ENCODE results near the gene TOB1.

The TOB1 gene

DNA sequence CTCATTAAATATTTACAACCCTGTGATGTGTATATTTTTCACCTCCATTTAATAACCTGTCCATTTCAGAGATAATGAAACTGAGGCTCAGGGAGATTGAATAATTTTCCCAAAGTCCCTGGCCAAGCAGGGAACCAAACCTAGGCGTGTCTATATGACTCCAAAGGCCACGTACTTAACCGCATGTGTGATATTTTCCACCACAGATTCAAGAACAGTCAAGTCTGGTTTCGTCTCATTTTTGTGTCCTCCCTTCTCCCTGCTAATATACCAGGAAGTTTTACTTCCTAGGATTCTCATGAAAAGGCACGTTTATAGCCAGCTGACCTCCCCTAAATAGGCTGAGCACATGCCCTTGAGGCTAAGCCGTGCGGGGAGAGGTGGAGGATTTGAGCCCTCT, 15.5 kb downstream of the TOB1 start:
- TF ChIP-seq, protein P1, sequence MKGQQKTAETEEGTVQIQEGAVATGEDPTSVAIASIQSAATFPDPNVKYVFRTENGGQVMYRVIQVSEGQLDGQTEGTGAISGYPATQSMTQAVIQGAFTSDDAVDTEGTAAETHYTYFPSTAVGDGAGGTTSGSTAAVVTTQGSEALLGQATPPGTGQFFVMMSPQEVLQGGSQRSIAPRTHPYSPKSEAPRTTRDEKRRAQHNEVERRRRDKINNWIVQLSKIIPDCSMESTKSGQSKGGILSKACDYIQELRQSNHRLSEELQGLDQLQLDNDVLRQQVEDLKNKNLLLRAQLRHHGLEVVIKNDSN (IDR thresholded peaks at IDR 0.05) = no peak
- no peak for TF ChIP-seq RAD21 (IDR thresholded peaks at IDR 0.05; ENCODE audit: low read depth)
- no peak for TF ChIP-seq TEAD4 (IDR thresholded peaks at IDR 0.05)
- TF ChIP-seq, protein P2, sequence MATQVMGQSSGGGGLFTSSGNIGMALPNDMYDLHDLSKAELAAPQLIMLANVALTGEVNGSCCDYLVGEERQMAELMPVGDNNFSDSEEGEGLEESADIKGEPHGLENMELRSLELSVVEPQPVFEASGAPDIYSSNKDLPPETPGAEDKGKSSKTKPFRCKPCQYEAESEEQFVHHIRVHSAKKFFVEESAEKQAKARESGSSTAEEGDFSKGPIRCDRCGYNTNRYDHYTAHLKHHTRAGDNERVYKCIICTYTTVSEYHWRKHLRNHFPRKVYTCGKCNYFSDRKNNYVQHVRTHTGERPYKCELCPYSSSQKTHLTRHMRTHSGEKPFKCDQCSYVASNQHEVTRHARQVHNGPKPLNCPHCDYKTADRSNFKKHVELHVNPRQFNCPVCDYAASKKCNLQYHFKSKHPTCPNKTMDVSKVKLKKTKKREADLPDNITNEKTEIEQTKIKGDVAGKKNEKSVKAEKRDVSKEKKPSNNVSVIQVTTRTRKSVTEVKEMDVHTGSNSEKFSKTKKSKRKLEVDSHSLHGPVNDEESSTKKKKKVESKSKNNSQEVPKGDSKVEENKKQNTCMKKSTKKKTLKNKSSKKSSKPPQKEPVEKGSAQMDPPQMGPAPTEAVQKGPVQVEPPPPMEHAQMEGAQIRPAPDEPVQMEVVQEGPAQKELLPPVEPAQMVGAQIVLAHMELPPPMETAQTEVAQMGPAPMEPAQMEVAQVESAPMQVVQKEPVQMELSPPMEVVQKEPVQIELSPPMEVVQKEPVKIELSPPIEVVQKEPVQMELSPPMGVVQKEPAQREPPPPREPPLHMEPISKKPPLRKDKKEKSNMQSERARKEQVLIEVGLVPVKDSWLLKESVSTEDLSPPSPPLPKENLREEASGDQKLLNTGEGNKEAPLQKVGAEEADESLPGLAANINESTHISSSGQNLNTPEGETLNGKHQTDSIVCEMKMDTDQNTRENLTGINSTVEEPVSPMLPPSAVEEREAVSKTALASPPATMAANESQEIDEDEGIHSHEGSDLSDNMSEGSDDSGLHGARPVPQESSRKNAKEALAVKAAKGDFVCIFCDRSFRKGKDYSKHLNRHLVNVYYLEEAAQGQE (IDR thresholded peaks at IDR 0.05; ENCODE audit: low read depth) = no peak
- TF ChIP-seq CREB1 (IDR thresholded peaks at IDR 0.05; ENCODE audit: low read depth) = no peak
- TF ChIP-seq EGR1 (IDR thresholded peaks at IDR 0.05) = no peak
- no peak for TF ChIP-seq EP300 (IDR thresholded peaks at IDR 0.05; ENCODE audit: borderline replicate concordance)
- TF ChIP-seq YY1 (IDR thresholded peaks at IDR 0.05; ENCODE audit: low read depth) = no peak
- TF ChIP-seq TAF1 (IDR thresholded peaks at IDR 0.05; ENCODE audit: low read depth) = no peak
- TF ChIP-seq, protein P3, sequence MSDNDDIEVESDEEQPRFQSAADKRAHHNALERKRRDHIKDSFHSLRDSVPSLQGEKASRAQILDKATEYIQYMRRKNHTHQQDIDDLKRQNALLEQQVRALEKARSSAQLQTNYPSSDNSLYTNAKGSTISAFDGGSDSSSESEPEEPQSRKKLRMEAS (IDR thresholded peaks at IDR 0.05) = no peak

DNA sequence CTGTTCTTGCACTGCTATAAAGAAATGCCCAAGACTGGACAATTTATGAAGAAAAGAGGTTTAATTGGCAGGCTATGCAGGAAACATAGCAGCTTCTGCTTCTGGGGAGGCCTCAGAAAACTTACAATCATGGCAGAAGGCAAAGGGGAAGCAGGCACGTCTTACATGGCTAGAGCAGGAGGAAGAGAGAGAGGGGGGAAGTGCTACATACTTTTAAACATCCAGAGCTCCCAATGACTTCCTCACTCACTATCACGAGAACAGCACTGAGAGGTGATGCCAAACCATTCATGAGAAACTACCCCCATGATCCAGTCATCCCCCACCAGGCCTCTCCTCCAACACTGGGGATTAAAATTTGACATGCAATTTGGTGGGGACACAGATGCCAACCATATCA, 17.4 kb downstream of the TOB1 start:
- no peak for TF ChIP-seq TCF12 (IDR thresholded peaks at IDR 0.05; ENCODE audit: low read depth)
- TF ChIP-seq EGR1 (IDR thresholded peaks at IDR 0.05) = no peak
- TF ChIP-seq TAF1 (IDR thresholded peaks at IDR 0.05; ENCODE audit: low read depth) = no peak
- TF ChIP-seq TEAD4 (IDR thresholded peaks at IDR 0.05) = no peak
- no peak for TF ChIP-seq RAD21 (IDR thresholded peaks at IDR 0.05; ENCODE audit: low read depth)
- no peak for TF ChIP-seq FOXM1 (IDR thresholded peaks at IDR 0.05; ENCODE audit: borderline replicate concordance, low read depth)
- no peak for TF ChIP-seq YY1 (IDR thresholded peaks at IDR 0.05; ENCODE audit: low read depth)
- no peak for TF ChIP-seq CREB1 (IDR thresholded peaks at IDR 0.05; ENCODE audit: low read depth)
- TF ChIP-seq, protein P1 (IDR thresholded peaks at IDR 0.05) = no peak
- TF ChIP-seq, protein P2 (IDR thresholded peaks at IDR 0.05; ENCODE audit: low read depth) = no peak
- no peak for TF ChIP-seq ZBTB7A (IDR thresholded peaks at IDR 0.05; ENCODE audit: low read depth)
- TF ChIP-seq NFIC (IDR thresholded peaks at IDR 0.05) = no peak
- TF ChIP-seq EP300 (IDR thresholded peaks at IDR 0.05; ENCODE audit: borderline replicate concordance) = no peak
- no peak for TF ChIP-seq CEBPB (IDR thresholded peaks at IDR 0.05)
- TF ChIP-seq, protein P3 (IDR thresholded peaks at IDR 0.05) = no peak

DNA sequence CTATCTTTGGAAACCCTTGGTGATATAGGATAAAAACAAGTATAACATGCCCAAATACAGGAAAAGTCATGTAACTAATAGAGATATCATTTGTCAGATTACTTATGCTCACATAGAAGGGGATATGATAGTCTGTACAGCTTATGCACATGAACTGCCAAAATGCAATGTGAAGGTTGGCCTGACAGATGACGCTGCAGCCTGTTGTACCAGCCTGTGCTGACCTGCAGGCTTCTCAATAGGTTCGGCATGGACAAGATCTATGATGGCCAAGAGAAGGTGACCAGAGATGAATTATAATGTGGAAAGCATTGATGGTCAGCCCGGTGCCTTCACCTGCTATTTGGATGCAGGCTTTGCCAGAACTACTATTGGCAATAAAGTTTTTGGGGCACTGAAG, 18.1 kb downstream of the TOB1 start:
- TF ChIP-seq TEAD4 (IDR thresholded peaks at IDR 0.05) = no peak
- TF ChIP-seq FOXM1 (IDR thresholded peaks at IDR 0.05; ENCODE audit: borderline replicate concordance, low read depth) = no peak
- TF ChIP-seq TCF12 (IDR thresholded peaks at IDR 0.05; ENCODE audit: low read depth) = no peak
- TF ChIP-seq ZBTB7A (IDR thresholded peaks at IDR 0.05; ENCODE audit: low read depth) = no peak
- TF ChIP-seq EGR1 (IDR thresholded peaks at IDR 0.05) = no peak

DNA sequence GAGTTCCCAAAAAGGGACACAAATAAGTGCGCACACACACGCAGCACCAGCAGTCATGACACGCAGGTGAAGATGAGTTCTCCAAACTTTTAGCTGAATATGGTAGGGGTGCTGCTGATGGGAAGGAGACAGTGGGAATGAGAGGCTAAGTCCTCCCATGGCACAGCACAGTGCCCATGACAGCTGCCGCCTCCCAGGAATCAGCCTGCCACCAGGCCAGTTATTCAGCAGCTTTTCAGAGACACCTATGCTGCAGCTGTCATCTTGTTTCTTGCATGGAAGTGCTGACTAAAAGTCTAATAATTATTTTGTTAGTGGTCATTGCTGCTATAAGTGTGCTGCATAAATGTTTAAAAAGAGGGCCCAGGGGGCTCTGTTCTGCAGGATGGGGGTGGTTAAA, 18.6 kb downstream of the TOB1 start:
- TF ChIP-seq, protein P3 (IDR thresholded peaks at IDR 0.05) = no peak
- TF ChIP-seq EGR1 (IDR thresholded peaks at IDR 0.05) (no peak), YY1 (IDR thresholded peaks at IDR 0.05; ENCODE audit: low read depth) (no peak), CREB1 (IDR thresholded peaks at IDR 0.05; ENCODE audit: low read depth) (no peak), CEBPB (IDR thresholded peaks at IDR 0.05) (no peak), TAF1 (IDR thresholded peaks at IDR 0.05; ENCODE audit: low read depth) (no peak), ZBTB7A (IDR thresholded peaks at IDR 0.05; ENCODE audit: low read depth) (no peak), EP300 (IDR thresholded peaks at IDR 0.05; ENCODE audit: borderline replicate concordance) (no peak), FOXM1 (IDR thresholded peaks at IDR 0.05; ENCODE audit: borderline replicate concordance, low read depth) (no peak), TCF12 (IDR thresholded peaks at IDR 0.05; ENCODE audit: low read depth) (no peak), NFIC (IDR thresholded peaks at IDR 0.05) (no peak), RAD21 (IDR thresholded peaks at IDR 0.05; ENCODE audit: low read depth) (no peak), TEAD4 (IDR thresholded peaks at IDR 0.05) (no peak)
- TF ChIP-seq, protein P2 (IDR thresholded peaks at IDR 0.05; ENCODE audit: low read depth) = no peak
- TF ChIP-seq, protein P1 (IDR thresholded peaks at IDR 0.05) = no peak

All from Ishikawa (cell line).